AG09309 (cell line): ENCODE data around the gene HP.
"Not testable (repeated sequence)": the region's sequence is repeated elsewhere in the genome, so short reads cannot be mapped to it uniquely, and the experiment has no call there.

ENCODE experiments used
- DNase-seq: peaks from one replicate; pipeline ENCODE4 v3.0.0-alpha.2; 2010; ENCODE audit warnings: low read depth
- H3K4me3 ChIP-seq: 2 replicates; pipeline ENCODE4 v1.5.1; 2011; ENCODE audit warnings: mild to moderate bottlenecking, low read depth, low read length, moderate library complexity; ENCODE audit not compliant: control insufficient read depth
- TF ChIP-seq, protein P1 (sequence below): IDR thresholded peaks from 2 replicates; pipeline ENCODE4 v1.5.1; 2011; ENCODE audit warnings: mild to moderate bottlenecking, low read depth, low read length, inconsistent platforms; ENCODE audit not compliant: insufficient read depth, control insufficient read depth; ENCODE audit errors: missing control alignments

Gene HP

GRCh38 chr16:72072514-72073342 lies 18.4 kb downstream of the HP start:
- H3K4me3 ChIP-seq, result no peak overlapping the region
- DNase-seq, result no peak
- TF ChIP-seq, protein P1, sequence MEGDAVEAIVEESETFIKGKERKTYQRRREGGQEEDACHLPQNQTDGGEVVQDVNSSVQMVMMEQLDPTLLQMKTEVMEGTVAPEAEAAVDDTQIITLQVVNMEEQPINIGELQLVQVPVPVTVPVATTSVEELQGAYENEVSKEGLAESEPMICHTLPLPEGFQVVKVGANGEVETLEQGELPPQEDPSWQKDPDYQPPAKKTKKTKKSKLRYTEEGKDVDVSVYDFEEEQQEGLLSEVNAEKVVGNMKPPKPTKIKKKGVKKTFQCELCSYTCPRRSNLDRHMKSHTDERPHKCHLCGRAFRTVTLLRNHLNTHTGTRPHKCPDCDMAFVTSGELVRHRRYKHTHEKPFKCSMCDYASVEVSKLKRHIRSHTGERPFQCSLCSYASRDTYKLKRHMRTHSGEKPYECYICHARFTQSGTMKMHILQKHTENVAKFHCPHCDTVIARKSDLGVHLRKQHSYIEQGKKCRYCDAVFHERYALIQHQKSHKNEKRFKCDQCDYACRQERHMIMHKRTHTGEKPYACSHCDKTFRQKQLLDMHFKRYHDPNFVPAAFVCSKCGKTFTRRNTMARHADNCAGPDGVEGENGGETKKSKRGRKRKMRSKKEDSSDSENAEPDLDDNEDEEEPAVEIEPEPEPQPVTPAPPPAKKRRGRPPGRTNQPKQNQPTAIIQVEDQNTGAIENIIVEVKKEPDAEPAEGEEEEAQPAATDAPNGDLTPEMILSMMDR, result no peak

- TF ChIP-seq, protein P1, result no peak
- H3K4me3 ChIP-seq, result no peak overlapping the region
- DNase-seq, result no peak
These were observed 19.4 kb downstream of the HP start for GRCh38 chr16:72073560-72074230.

GRCh38 chr16:72075067-72075466 lies 20.8 kb downstream of the HP start:
- H3K4me3 ChIP-seq, DNase-seq: not testable (repeated sequence)

DNA sequence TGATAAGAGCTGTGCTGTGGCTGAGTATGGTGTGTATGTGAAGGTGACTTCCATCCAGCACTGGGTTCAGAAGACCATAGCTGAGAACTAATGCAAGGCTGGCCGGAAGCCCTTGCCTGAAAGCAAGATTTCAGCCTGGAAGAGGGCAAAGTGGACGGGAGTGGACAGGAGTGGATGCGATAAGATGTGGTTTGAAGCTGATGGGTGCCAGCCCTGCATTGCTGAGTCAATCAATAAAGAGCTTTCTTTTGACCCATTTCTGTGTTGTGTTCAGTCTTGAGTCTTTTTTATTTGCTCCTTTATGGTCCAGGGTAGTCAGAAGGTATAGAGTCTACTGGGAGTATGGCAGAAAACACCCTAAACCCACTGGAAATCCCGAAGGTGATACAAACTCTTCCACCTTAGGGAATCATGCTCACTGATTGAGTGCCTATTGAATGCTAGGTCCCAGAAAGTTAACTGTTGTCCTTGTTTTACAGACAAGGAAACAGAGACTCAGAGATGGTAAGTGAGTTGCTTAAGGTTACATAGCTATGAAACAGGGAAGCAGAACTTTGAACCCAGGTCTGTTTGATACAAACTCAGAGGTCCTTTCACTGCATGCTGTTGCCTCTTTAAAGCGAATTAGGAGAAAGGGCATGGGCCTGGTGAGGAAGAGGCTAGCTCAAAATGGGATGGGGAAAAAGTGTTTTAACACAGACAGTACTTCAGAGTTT lies 22.8 kb downstream of the HP start:
- H3K4me3 ChIP-seq, DNase-seq: not testable (repeated sequence)

GRCh38 chr16:72083778-72084404 lies 29.6 kb downstream of the HP start:
- DNase-seq, result no peak
- TF ChIP-seq, protein P1, result no peak
- H3K4me3 ChIP-seq, result no peak overlapping the region

- TF ChIP-seq, protein P1, result no peak
- no peak overlapping the region for H3K4me3 ChIP-seq
- DNase-seq, result no peak
These were observed 30.1 kb downstream of the HP start for GRCh38 chr16:72084445-72084844.

DNA sequence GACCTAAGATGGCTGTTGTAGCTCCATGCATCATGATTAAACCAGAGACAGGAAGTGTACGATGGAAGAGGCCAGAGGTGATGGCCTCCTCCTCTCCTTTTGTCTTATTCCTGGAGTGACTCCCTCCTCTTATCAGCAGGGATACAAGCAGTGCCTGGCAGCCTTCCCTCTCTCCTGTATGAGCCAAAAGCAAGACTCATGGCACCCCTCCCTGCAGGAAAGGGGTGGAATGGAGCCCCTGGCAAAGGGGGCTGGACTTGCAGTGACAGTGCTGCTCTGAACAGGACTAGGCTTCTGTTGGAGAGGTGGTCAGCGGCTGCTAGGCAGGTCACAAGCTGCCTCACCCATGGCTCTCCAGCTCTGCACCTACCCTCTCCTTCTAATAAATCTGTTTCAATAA lies 30.7 kb downstream of the HP start:
- H3K4me3 ChIP-seq, result no peak overlapping the region
- DNase-seq, result no peak
- TF ChIP-seq, protein P1, result no peak
